BE2C (cell line): ENCODE data around the gene SLMAP.

Experiments
- DNase-seq: peaks from one replicate; pipeline ENCODE4 v3.0.0-alpha.2; 2020
- H3K27me3 ChIP-seq: fragments of 250-450 bp; sonication (Bioruptor Pico); 2 replicates; pipeline ENCODE4 v1.5.1; 2020; ENCODE audit warnings: mild to moderate bottlenecking
- H3K36me3 ChIP-seq: fragments of 250-450 bp; sonication (Bioruptor Pico); 2 replicates; pipeline ENCODE4 v1.5.1; 2020; ENCODE audit warnings: mild to moderate bottlenecking
- H3K4me1 ChIP-seq: fragments of 250-450 bp; sonication (Bioruptor Pico); 2 replicates; pipeline ENCODE4 v1.5.1; 2020
- H3K4me3 ChIP-seq: 2 replicates; pipeline ENCODE4 v1.5.1; 2011; ENCODE audit warnings: low read depth, low read length
- H3K9me3 ChIP-seq: fragments of 250-450 bp; sonication (Bioruptor Pico); 2 replicates; pipeline ENCODE4 v1.5.1; 2020
- CTCF ChIP-seq: IDR thresholded peaks from 2 replicates; pipeline ENCODE4 v1.5.1; 2012; ENCODE audit warnings: mild to moderate bottlenecking, low read depth, low read length

SLMAP gene

GRCh38 chr3:57838627-57839026, 82.5 kb downstream of the SLMAP start:
- no peaks in the 10 kb centered on the region for H3K36me3 ChIP-seq
- no peaks in the 10 kb centered on the region for H3K27me3 ChIP-seq
- no peaks in the 10 kb centered on the region for H3K4me1 ChIP-seq
- TF ChIP-seq CTCF = no peak
- H3K4me3 ChIP-seq = no peak overlapping the region
- no peaks in the 10 kb centered on the region for H3K9me3 ChIP-seq
- no peak for DNase-seq

DNA sequence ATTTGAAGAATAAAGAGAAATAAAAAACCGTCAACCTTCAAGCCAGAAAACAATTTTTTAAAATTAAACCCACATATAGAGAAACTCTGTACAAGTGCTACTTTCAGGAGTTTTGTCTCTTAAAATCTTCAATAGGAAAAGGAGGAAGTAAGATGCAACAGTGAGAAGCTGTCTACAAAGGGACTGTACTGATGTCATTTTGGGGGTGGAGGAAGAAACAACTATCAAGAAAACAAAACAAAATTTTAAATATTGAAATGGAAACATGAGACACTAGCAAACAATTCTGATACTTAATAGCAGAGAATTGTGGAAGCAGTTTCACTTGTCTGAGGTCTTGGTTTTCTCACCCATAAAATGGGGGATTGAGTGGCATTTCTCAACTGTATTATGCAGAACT, 84.4 kb downstream of the SLMAP start:
- DNase-seq = no peak
- Histone ChIP-seq H3K4me3 (no peak overlapping the region), H3K4me1 (no peaks in the 10 kb centered on the region), H3K36me3 (no peaks in the 10 kb centered on the region), H3K27me3 (no peaks in the 10 kb centered on the region), H3K9me3 (no peaks in the 10 kb centered on the region)
- no peak for TF ChIP-seq CTCF

DNA sequence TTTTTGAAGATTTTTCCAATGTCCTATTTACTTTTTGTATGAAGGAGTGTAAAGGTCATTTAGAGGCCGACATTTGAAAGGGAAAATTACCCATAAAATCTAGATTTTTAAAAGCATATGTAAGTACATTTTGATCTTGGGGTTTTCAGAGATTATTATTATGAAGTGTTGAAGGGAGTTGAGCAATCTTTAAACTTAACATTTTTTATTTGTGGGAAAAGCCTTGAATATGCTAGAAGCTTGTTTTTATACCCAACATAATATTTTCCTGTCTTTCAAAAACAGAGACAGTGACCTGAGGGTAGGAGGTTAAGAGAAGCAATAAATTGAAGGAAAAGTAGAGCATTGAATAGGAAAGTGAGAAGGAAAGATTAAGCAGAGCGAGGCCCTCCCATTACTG, 85.7 kb downstream of the SLMAP start:
- H3K36me3 ChIP-seq = no peaks in the 10 kb centered on the region
- no peaks in the 10 kb centered on the region for H3K9me3 ChIP-seq
- H3K27me3 ChIP-seq = no peaks in the 10 kb centered on the region
- no peak overlapping the region for H3K4me3 ChIP-seq
- H3K4me1 ChIP-seq = no peaks in the 10 kb centered on the region
- TF ChIP-seq CTCF = no peak
- no peak for DNase-seq

DNA sequence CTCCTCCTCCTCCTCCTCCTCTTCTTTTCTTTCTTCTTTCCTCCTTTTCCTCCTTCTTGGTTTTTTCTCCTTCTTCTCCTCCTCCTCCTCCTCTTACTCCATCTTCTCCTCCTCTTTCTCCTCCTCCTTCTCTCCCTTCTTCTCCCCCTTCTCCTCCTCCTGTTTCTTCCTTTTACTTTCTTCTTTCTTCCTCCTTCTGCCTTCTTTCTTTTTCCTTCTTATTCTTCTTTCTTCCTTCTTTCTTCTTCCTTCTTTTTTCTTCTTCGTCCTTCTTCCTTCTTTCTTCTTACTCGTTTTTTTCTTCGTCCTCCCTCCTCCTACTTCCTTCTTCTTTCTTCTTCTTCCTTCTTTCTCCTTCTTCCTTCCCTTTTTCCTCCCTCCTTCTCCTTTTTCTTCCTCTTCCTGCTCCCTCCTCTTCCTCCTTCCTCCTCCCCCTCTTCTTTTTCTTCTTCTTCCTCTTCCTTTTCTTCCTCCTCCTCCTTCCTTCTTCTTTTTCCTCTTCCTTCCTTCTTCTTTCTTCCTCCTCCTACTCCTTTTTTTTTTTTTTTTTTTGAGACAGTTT, 92.1 kb downstream of the SLMAP start:
- Histone ChIP-seq H3K4me3 (no peak overlapping the region), H3K27me3 (no peaks in the 10 kb centered on the region), H3K36me3 (no peaks in the 10 kb centered on the region), H3K9me3 (no peaks in the 10 kb centered on the region), H3K4me1 (no peaks in the 10 kb centered on the region)
- no peak for TF ChIP-seq CTCF
- DNase-seq = no peak

GRCh38 chr3:57851304-57851703, 95.2 kb downstream of the SLMAP start:
- Histone ChIP-seq H3K4me1 (no peaks in the 10 kb centered on the region), H3K27me3 (no peaks in the 10 kb centered on the region), H3K4me3 (no peak overlapping the region), H3K36me3 (no peaks in the 10 kb centered on the region), H3K9me3 (no peaks in the 10 kb centered on the region)
- no peak for DNase-seq
- no peak for TF ChIP-seq CTCF

- Histone ChIP-seq H3K4me1 (no peaks in the 10 kb centered on the region), H3K27me3 (no peaks in the 10 kb centered on the region), H3K36me3 (no peaks in the 10 kb centered on the region), H3K4me3 (no peak overlapping the region), H3K9me3 (no peaks in the 10 kb centered on the region)
- TF ChIP-seq CTCF = no peak
- DNase-seq = no peak
These were observed 96.8 kb downstream of the SLMAP start for GRCh38 chr3:57852896-57853295.
